Spleen (tissue), 11 donors: Measurements from ENCODE around the gene PRDM16. TPM values are rescaled to one million over a fixed set of nuclear protein-coding genes. Genes with fewer than 3 reads are reported as not detected.

Experiments used
- DNase-seq: peaks from one replicate; pipeline ENCODE4 v3.0.0-alpha.2; 2020
- H3K27ac ChIP-seq, 8 donors: fragments of 200-600 bp; sonication (generic) in 7 of 8; 1 replicate in 4 of 8; 2 replicates in 4 of 8; pipeline versions ENCODE4 v1.5.0 to v1.8.0; 2016 to 2021; ENCODE audit warnings: inconsistent platforms in 4 of 8, mild to moderate bottlenecking in 4 of 8, moderate library complexity in 1 of 8
- H3K27me3 ChIP-seq, 7 donors: fragments of 200-600 bp; sonication (generic) in 6 of 7; replicated peaks in 1 of 7; 1 replicate in 4 of 7; 2 replicates in 3 of 7; pipeline versions ENCODE4 v1.5.0 to v1.8.0; 2016 to 2021; ENCODE audit warnings: inconsistent platforms in 3 of 7, mild to moderate bottlenecking in 1 of 7
- H3K36me3 ChIP-seq, 6 donors: fragments of 200-600 bp; sonication (generic) in 5 of 6; 1 replicate in 4 of 6; 2 replicates in 2 of 6; pipeline versions ENCODE4 v1.5.0 to v1.8.0; 2016 to 2021; ENCODE audit warnings: inconsistent platforms in 2 of 6
- H3K4me1 ChIP-seq, 6 donors: fragments of 200-600 bp; sonication (generic) in 5 of 6; 1 replicate in 3 of 6; 2 replicates in 3 of 6; pipeline versions ENCODE4 v1.5.0 to v1.8.0; 2016 to 2021; ENCODE audit warnings: inconsistent platforms in 3 of 6
- H3K4me3 ChIP-seq, 8 donors: fragments of 200-600 bp; sonication (generic) in 7 of 8; 1 replicate in 4 of 8; 2 replicates in 4 of 8; pipeline versions ENCODE4 v1.5.0 to v1.8.0; 2016 to 2021; ENCODE audit warnings: inconsistent platforms in 4 of 8, mild to moderate bottlenecking in 4 of 8, moderate library complexity in 2 of 8
- H3K9me3 ChIP-seq, 8 donors: fragments of 200-600 bp; sonication (generic) in 7 of 8; 1 replicate in 4 of 8; 2 replicates in 4 of 8; pipeline versions ENCODE4 v1.5.0 to v1.8.0; 2016 to 2021; ENCODE audit warnings: inconsistent platforms in 4 of 8
- POLR2A ChIP-seq, 3 donors: fragments of 450-650 bp; IDR thresholded peaks; one replicate each; pipeline ENCODE4 v1.5.1; 2017; ENCODE audit warnings: antibody characterized with exemption in 3 of 3, mild to moderate bottlenecking in 1 of 3
- POLR2AphosphoS5 ChIP-seq, 3 donors: sonication (generic); formaldehyde crosslinking; IDR thresholded peaks; one replicate each; pipeline ENCODE4 v1.5.1; 2017; ENCODE audit warnings: antibody characterized with exemption in 3 of 3
- WGBS, 5 donors: extraction: QIAGEN DNeasy Blood & Tissue Kit in 3 of 5; methylation state at CpG; one replicate each; pipeline versions ENCODE4 v1.1.5 to v1.1.7; 2013 to 2018; 5-methylcytosine and 5-hydroxymethylcytosine counted together
- intact Hi-C: fragments of 100-400 bp; cut with DNase I; formaldehyde crosslinking; loops from one replicate; pipeline ENCODE4 v1.15.0; 2023; ENCODE audit warnings: low total_unique reads
- polyA plus RNA-seq, 3 donors: library from polyadenylated mRNA; stranded (reverse); fragments of 200-250 nt; gene quantifications; one replicate each; pipeline ENCODE4 v1.2.1, GENCODE V29; 2013
- total RNA-seq, 7 donors: library from RNA; depleted of rRNA in 3 of 7; stranded (reverse); fragments of >200 nt in 3 of 7; fragmentation: NEBNext Ultra II Directional in 4 of 7; extraction: Animal tissue kit (Norgen Biotek cat#: 25700) in 4 of 7; gene quantifications; one replicate each; pipeline versions ENCODE4 v1.1.0 to v1.2.1, GENCODE V29; 2016 to 2021
- TF ChIP-seq, protein P1 (sequence below), 11 experiments: fragments of 200-600 bp in 7 of 11; fragments of 450-650 bp in 4 of 11; sonication (generic) in 4 of 11; IDR thresholded peaks in 8 of 11; conservative IDR thresholded peaks in 3 of 11; 1 replicate in 7 of 11; 2 replicates in 4 of 11; pipeline versions ENCODE4 v1.4.0 to v1.8.0; 2016 to 2021; ENCODE audit warnings: antibody characterized with exemption in 11 of 11, inconsistent platforms in 4 of 11, mild to moderate bottlenecking in 1 of 11
- donor health status: healthy with polysubstance abuse.
- donor health status: DM: no; HTN: no; CAD: no; lungs with moderate emphysema.
- donor health status: DM: no; HTN: no; CAD: no.
- donor health status: Bipolar disorder and iron deficiency.
- donor health status: healthy.
- donor health status: DM: no; HTN: no; CAD: no.
- donor health status: DM: yes; HTN: yes; CAD: no.

The PRDM16 gene
- total and polyA plus RNA-seq, 10 donors = 0.43 to 3.2 (median 1.4) TPM

DNA sequence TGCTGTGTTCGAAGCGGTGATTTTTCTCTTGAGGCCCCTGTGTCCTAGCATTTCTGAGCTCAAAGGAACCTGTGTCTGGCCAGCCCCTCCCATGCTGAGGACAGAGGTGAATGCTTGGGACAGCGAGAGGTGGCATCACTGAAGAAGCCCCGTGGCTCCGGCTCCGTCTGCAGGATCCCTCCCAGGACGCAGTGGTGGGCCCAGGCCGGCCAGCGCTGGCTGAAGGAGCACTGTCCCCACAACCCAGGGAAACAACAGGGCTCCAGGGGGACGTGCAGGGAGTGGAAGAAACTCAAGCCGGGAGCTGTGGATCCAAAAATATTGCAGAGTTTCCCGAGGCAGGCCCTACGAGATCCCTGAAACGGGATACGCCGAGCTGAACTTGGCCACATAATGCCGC, 221.4 kb downstream of the PRDM16 start:
- H3K27me3 ChIP-seq = peaks cover 0 to 86% (median 0%) of the 10 kb centered on the region in 7 donors
- no peak overlapping the region for H3K4me3 ChIP-seq
- 88 to 95% (median 89%) methylated on average over 14 to 17 of the region's 17 CpGs for WGBS, 5 donors
- no peaks in the 10 kb centered on the region for H3K9me3 ChIP-seq
- DNase-seq = no peak
- intact Hi-C loops = no loop called here
- no peaks in the 10 kb centered on the region for H3K4me1 ChIP-seq
- no peak overlapping the region for H3K27ac ChIP-seq
- TF ChIP-seq POLR2A (IDR thresholded peaks at IDR 0.05) = no peak
- no peak for TF ChIP-seq POLR2AphosphoS5 (IDR thresholded peaks at IDR 0.05)
- TF ChIP-seq, protein P1, sequence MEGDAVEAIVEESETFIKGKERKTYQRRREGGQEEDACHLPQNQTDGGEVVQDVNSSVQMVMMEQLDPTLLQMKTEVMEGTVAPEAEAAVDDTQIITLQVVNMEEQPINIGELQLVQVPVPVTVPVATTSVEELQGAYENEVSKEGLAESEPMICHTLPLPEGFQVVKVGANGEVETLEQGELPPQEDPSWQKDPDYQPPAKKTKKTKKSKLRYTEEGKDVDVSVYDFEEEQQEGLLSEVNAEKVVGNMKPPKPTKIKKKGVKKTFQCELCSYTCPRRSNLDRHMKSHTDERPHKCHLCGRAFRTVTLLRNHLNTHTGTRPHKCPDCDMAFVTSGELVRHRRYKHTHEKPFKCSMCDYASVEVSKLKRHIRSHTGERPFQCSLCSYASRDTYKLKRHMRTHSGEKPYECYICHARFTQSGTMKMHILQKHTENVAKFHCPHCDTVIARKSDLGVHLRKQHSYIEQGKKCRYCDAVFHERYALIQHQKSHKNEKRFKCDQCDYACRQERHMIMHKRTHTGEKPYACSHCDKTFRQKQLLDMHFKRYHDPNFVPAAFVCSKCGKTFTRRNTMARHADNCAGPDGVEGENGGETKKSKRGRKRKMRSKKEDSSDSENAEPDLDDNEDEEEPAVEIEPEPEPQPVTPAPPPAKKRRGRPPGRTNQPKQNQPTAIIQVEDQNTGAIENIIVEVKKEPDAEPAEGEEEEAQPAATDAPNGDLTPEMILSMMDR (IDR thresholded peaks at IDR 0.05 in 8 of 11, conservative IDR thresholded peaks at IDR 0.05 in 3 of 11) = no peak
- no peaks in the 10 kb centered on the region for H3K36me3 ChIP-seq

DNA sequence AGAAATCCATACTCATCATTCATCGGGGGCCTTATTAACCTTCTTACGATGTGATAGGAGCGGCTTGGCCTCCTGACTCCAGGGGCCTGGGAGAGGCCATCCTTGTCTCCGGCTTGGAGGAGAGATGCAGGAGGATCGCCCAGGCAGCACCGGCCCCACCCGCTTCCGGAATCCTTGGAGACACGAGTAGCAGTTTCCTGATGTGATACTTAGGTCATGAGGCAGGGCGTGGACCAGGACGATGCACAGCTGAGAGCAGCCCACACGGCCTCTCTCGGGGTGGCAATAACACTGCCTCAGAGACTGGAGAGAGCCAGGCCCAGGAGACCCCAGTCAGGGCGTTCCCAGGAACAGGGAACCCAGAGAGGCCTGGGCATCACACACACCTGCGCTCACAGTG, 221.9 kb downstream of the PRDM16 start:
- WGBS, 5 donors = 71 to 82% (median 80%) methylated on average over 13 to 15 of the region's 15 CpGs
- intact Hi-C loops = no loop called here
- H3K27me3 ChIP-seq = peaks cover 0 to 87% (median 0%) of the 10 kb centered on the region in 7 donors
- no peak overlapping the region for H3K27ac ChIP-seq
- H3K4me1 ChIP-seq = no peaks in the 10 kb centered on the region
- H3K36me3 ChIP-seq = no peaks in the 10 kb centered on the region
- TF ChIP-seq, protein P1 (IDR thresholded peaks at IDR 0.05 in 8 of 11, conservative IDR thresholded peaks at IDR 0.05 in 3 of 11) = no peak
- TF ChIP-seq POLR2A (IDR thresholded peaks at IDR 0.05) (no peak), POLR2AphosphoS5 (IDR thresholded peaks at IDR 0.05) (no peak)
- no peak overlapping the region for H3K4me3 ChIP-seq
- DNase-seq = no peak
- H3K9me3 ChIP-seq = no peaks in the 10 kb centered on the region

DNA sequence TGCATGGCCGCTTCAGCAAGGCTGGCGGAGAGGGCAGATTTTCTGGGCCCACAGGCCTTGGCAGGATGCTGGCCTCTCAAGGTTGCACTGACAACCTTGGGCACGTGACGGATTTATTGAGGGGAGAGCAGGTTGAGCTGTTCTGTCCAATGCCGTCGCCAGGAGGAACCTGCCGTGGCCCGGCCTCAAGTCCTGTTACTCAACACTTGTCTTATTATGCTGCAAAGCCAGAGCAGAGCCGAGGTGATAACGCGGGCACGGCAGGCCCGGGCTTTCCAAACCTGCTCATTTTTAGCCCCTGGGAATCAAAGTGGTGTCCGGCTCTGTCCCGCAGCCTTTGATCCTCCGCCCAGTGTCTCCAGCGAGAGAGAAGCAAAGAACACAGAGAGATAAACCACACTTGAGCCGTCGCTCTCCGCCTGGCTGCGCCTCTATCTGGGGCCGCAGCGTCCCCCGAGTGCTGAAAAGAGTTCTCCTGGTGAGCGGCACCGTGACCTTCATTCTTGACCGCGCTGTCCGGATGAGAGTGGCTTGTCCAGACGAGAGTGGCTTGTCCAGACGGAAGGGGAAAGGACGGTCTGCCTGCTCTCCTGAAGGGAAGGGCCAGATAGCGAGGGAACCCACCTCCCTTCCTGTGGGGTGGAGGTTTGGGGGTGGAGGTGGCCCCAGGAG, 223.2 kb downstream of the PRDM16 start:
- Histone ChIP-seq H3K4me1 (no peaks in the 10 kb centered on the region), H3K9me3 (no peaks in the 10 kb centered on the region), H3K4me3 (no peak overlapping the region), H3K27me3 (peaks cover 0 to 82% (median 0%) of the 10 kb centered on the region in 7 donors), H3K27ac (no peak overlapping the region), H3K36me3 (no peaks in the 10 kb centered on the region)
- WGBS, 5 donors = 76 to 89% (median 84%) methylated on average over 31 to 33 of the region's 33 CpGs
- TF ChIP-seq, protein P1 (IDR thresholded peaks at IDR 0.05 in 8 of 11, conservative IDR thresholded peaks at IDR 0.05 in 3 of 11) = no peak
- TF ChIP-seq POLR2A (IDR thresholded peaks at IDR 0.05) = no peak
- no peak for DNase-seq
- intact Hi-C loops = no loop called here

DNA sequence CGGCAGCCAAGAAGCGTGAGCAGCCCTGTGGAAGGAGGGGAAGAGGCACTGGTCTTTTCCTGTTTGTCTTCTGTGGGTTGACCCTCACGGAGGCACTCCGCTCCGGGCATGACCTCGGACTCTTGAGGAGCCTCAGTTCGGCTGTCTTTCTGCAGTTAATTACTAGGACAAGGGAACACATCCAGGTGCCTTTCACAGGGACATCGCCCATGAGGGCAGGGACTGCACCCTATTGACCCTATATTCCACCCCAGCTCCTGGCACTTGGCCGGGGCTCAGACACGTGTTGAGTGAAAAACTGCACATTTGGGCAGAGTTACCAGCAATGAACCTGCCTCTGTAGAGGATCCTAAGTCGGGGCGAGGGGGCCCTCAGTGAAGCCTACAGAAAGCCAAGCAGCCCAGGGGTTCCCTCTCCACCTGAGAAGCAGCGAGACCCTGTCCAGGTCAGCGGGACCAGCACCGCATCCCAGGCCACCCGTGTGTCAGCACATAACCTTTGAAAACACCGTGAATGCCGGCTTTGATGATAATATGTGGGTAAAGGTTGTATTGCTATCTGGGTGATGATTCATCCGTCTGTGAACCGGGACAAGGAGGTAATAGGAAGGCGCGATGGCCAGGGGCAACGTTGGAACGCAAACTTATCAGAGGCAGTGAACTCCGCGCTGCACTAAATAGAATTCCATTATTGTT, 224.0 kb downstream of the PRDM16 start:
- TF ChIP-seq POLR2AphosphoS5 (IDR thresholded peaks at IDR 0.05) (no peak), POLR2A (IDR thresholded peaks at IDR 0.05) (no peak)
- TF ChIP-seq, protein P1 (IDR thresholded peaks at IDR 0.05 in 8 of 11, conservative IDR thresholded peaks at IDR 0.05 in 3 of 11) = no peak
- no peaks in the 10 kb centered on the region for H3K36me3 ChIP-seq
- H3K27ac ChIP-seq = no peak overlapping the region
- no peak for DNase-seq
- H3K4me3 ChIP-seq = no peak overlapping the region
- no peaks in the 10 kb centered on the region for H3K9me3 ChIP-seq
- WGBS, 5 donors = 85 to 92% (median 86%) methylated on average over 25 to 26 of the region's 26 CpGs
- peaks cover 0 to 81% (median 0%) of the 10 kb centered on the region in 7 donors for H3K27me3 ChIP-seq
- no peaks in the 10 kb centered on the region for H3K4me1 ChIP-seq
- intact Hi-C loops = no loop called here
